ENCODE measurements around the gene SEC24C. TPM values are rescaled to one million over a fixed set of nuclear protein-coding genes. Genes with fewer than 3 reads are reported as not detected.

Gene SEC24C
- total RNA-seq, 1 experiment from 2014 or later: 74.9 TPM

GRCh38 chr10:73806176-73806950, 62.2 kb downstream of the SEC24C start:
- ChIA-PET POLR2A (ENCODE audit: low non-redundant PET) (no interaction called here), CTCF (no interaction called here)
- no peak for DNase-seq (ENCODE audit: low spot score)
- TF ChIP-seq EZH2 (IDR thresholded peaks at IDR 0.05; ENCODE audit: borderline replicate concordance, low read depth, low read length, poor library complexity, severe bottlenecking) (no peak), CTCF (conservative IDR thresholded peaks at IDR 0.05; ENCODE audit: low read depth, low read length) (no peak)
- Histone ChIP-seq H3K27ac (ENCODE audit: low read depth, low read length, poor library complexity, severe bottlenecking) (no peak overlapping the region), H3K4me1 (ENCODE audit: insufficient read depth, low read length, poor library complexity, severe bottlenecking) (no peaks in the 10 kb centered on the region), H3K27me3 (replicated peaks; ENCODE audit: insufficient read depth, low read depth, low read length, poor library complexity) (no peaks in the 10 kb centered on the region), H3K9me3 (ENCODE audit: low read depth, low read length, poor library complexity, severe bottlenecking) (no peaks in the 10 kb centered on the region), H3K4me3 (ENCODE audit: low read depth, low read length, poor library complexity, severe bottlenecking) (no peak overlapping the region), H3K36me3 (ENCODE audit: insufficient read depth, low read length, poor library complexity, severe bottlenecking) (peaks cover 47% of the 10 kb centered on the region)
- BruUV-seq (replicated peaks): no TSS peak
- intact Hi-C loops (cut with micrococcal nuclease; ENCODE audit: unreplicated experiment): no loop called here

- Histone ChIP-seq H3K4me1 (ENCODE audit: insufficient read depth, low read length, poor library complexity, severe bottlenecking) (no peaks in the 10 kb centered on the region), H3K27ac (ENCODE audit: low read depth, low read length, poor library complexity, severe bottlenecking) (no peak overlapping the region), H3K27me3 (replicated peaks; ENCODE audit: insufficient read depth, low read depth, low read length, poor library complexity) (no peaks in the 10 kb centered on the region), H3K36me3 (ENCODE audit: insufficient read depth, low read length, poor library complexity, severe bottlenecking) (peaks cover 38% of the 10 kb centered on the region), H3K4me3 (ENCODE audit: low read depth, low read length, poor library complexity, severe bottlenecking) (no peak overlapping the region), H3K9me3 (ENCODE audit: low read depth, low read length, poor library complexity, severe bottlenecking) (no peaks in the 10 kb centered on the region)
- CTCF ChIA-PET: no interaction called here
- TF ChIP-seq EZH2 (IDR thresholded peaks at IDR 0.05; ENCODE audit: borderline replicate concordance, low read depth, low read length, poor library complexity, severe bottlenecking) (no peak), CTCF (conservative IDR thresholded peaks at IDR 0.05; ENCODE audit: low read depth, low read length) (no peak)
- DNase-seq (ENCODE audit: low spot score): no peak
- BruUV-seq (replicated peaks): no TSS peak
- intact Hi-C loops (cut with micrococcal nuclease; ENCODE audit: unreplicated experiment): no loop called here
- POLR2A ChIA-PET (ENCODE audit: low non-redundant PET): interaction anchor here (0.6 kb wide), 1 partner anchor 64 kb away, joined by 4 read pairs; no protein-coding TSS in a partner anchor
Measured at GRCh38 chr10:73807471-73807870, 63.3 kb downstream of the SEC24C start.

- Histone ChIP-seq H3K4me3 (ENCODE audit: low read depth, low read length, poor library complexity, severe bottlenecking) (no peak overlapping the region), H3K36me3 (ENCODE audit: insufficient read depth, low read length, poor library complexity, severe bottlenecking) (peaks cover 30% of the 10 kb centered on the region), H3K27ac (ENCODE audit: low read depth, low read length, poor library complexity, severe bottlenecking) (no peak overlapping the region), H3K9me3 (ENCODE audit: low read depth, low read length, poor library complexity, severe bottlenecking) (no peaks in the 10 kb centered on the region), H3K4me1 (ENCODE audit: insufficient read depth, low read length, poor library complexity, severe bottlenecking) (no peaks in the 10 kb centered on the region), H3K27me3 (replicated peaks; ENCODE audit: insufficient read depth, low read depth, low read length, poor library complexity) (no peaks in the 10 kb centered on the region)
- ChIA-PET POLR2A (ENCODE audit: low non-redundant PET) (interaction anchor here (0.6 kb wide), 1 partner anchor 65 kb away, joined by 4 read pairs; no protein-coding TSS in a partner anchor), CTCF (no interaction called here)
- TF ChIP-seq CTCF (conservative IDR thresholded peaks at IDR 0.05; ENCODE audit: low read depth, low read length): no peak
- no peak for TF ChIP-seq EZH2 (IDR thresholded peaks at IDR 0.05; ENCODE audit: borderline replicate concordance, low read depth, low read length, poor library complexity, severe bottlenecking)
- DNase-seq (ENCODE audit: low spot score): no peak
- BruUV-seq (replicated peaks): no TSS peak
- intact Hi-C loops (cut with micrococcal nuclease; ENCODE audit: unreplicated experiment): no loop called here
Measured at GRCh38 chr10:73808021-73808815, 64.0 kb downstream of the SEC24C start.
